HG03064 (cell line): ENCODE measurements around the gene PEAK1.

Experiments
- ATAC-seq: cut with Tn5 transposase; IDR thresholded peaks from one replicate; pipeline ENCODE4 v1.9.1; 2021; ENCODE audit warnings: low read depth; ENCODE audit not compliant: unreplicated experiment

PEAK1 gene

DNA sequence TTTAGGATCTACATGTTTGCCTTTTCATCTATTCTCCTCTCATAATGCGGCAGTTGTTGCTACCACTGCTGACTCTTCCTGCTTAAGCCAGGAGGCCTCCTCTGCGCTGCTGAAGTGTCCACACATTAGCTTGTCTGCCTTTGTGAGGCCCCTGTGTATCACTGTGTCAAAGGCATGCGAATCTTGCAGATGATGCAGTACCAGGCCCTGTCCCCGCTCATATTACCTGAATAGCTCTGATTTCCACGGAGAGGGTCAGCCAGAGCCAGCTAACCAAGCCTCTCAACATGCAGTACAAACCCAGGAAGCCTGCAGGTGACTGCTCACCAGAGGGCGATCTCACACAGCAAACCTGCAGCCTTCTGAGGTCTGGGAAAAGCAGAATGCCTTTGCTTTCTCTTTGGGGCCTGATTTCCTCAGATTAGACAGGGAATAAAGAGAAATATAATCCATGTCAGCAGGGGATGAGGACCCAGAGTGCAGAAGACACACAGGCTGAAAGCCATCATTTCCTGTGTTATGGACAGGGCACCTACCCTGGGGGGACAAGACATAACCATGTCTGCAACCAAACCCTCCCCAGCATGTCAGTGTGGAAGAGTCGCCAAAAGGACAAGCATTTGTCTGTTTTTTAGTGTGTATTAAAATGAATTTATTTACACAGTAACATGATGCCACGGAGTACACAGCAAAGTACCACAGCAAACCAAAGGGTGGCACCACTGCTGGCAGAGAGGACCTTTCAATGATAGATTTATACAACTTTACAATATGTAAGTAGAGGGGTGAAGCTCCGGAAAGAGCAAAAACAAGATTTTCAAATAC is 312.2 kb downstream of the PEAK1 start:
- ATAC-seq, result no peak

GRCh38 chr15:77107068-77107467 is 312.8 kb downstream of the PEAK1 start:
- ATAC-seq, result no peak

DNA sequence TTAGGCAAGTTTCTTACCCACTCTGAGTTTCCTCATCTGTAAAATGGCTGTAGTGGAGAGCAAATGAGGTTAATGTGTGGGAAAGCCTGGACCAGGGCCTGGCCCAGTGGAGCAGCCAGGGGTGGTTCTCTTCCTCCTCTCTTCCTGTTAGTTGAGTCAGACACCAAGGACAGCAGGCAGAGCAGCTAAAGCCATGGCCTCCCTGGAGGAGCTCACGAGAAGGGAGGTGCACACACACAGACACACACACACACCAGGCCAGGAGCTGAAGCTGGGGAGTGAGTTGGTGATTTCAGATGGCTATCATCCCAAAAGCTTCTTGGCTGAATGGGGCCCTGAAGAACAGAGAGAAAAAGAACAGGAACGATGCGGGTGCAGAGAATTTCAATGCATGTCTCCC is 315.7 kb downstream of the PEAK1 start:
- no peak for ATAC-seq

DNA sequence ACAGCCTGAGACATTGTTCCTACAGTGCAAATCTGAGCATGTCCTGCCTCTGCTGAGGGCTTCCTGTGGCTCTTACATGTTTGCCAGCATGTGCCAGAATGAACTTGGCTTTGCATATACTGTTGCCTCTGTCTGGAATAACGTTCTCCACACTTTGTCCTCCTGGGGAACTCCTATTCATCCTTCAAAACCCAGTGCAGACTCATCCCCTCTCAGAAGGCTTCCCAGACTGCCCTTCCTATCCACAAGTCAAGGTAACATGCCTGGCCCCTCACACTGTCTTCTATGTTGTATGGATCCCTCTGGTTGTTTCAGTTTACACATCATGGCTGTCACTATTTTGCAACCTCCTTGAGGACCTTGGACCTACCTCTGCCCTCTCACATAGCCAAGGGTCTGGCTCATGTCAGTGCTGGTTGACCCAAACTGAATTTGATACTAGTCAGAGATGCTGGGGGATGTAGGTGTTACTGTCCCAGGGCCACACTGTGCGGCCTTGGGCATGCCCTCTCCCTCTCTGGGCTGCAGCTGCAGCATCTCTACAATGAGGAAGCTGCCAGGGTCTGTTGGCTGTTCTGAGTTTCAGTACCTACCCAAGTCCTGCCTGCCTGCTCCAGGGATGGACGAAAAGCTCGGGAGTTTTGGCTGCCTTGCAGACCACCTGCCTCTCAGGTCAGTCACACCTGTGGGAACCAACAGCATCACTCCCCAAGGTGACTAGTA is 320.0 kb downstream of the PEAK1 start:
- ATAC-seq, result no peak

- ATAC-seq, result no peak
These were observed 321.3 kb downstream of the PEAK1 start for GRCh38 chr15:77098572-77098971.

- no peak for ATAC-seq
These were observed 322.0 kb downstream of the PEAK1 start for GRCh38 chr15:77097921-77098320.

GRCh38 chr15:77097248-77097721 is 322.6 kb downstream of the PEAK1 start:
- ATAC-seq, result no peak

DNA sequence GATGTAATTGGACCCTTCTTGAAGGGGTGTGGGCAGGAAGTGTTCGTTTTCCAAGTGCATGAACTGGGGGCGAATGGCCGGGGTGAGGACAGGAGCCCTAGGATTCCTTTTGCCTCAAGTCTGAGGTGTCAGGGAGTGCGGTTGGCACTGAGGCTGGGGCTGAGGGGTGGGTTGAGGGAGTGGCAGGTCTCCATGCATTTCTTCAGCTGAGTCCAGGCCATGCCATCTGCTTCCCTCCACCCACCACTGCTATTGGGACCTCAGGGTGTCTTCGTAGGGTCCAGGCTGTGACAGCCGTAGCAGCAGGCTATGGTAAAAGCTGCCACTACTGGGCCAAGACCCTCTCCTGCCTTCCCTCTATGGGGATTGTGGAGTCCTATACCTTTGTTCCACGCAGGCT is 323.4 kb downstream of the PEAK1 start:
- no peak for ATAC-seq

DNA sequence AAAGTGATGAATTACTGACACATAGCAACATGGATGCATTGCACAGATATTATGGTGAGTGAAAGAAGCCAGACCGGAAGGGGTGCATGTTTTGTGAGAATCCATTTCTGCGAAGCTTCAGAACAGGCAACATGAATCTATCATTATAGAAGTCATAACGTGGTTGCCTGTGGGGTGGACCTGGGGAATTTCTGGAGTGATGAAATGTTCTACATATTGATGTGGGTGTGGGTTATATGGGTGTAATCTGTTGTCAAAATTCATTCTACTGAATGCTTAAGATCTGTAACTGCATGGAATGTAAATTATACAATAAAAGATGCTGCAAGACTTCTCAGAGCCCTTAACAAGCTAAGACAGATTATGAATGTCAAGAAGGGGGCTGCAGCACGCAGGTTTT is 323.8 kb downstream of the PEAK1 start:
- no peak for ATAC-seq

- ATAC-seq, result no peak
These were observed 325.4 kb downstream of the PEAK1 start for GRCh38 chr15:77094397-77095030.

DNA sequence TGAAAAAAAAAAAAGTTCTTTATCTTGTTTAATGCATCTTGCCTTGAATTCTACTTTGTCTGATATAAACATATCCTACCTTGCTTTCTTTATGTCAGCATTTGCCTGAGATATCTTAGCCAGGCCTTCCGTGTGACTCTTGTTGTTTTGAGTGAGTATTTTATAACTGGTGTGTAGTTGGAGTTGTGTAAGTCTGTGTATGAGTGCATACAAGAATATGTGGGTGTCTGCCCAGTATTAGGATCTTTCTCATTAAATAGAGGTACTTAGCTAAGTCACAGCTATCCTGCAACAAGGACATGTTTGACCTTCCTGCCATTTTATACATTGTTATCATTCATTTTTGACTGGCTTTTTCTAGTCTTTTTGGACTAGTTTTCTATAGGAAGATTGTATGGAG is 326.5 kb downstream of the PEAK1 start:
- no peak for ATAC-seq

GRCh38 chr15:77091097-77091496 is 328.8 kb downstream of the PEAK1 start:
- no peak for ATAC-seq

DNA sequence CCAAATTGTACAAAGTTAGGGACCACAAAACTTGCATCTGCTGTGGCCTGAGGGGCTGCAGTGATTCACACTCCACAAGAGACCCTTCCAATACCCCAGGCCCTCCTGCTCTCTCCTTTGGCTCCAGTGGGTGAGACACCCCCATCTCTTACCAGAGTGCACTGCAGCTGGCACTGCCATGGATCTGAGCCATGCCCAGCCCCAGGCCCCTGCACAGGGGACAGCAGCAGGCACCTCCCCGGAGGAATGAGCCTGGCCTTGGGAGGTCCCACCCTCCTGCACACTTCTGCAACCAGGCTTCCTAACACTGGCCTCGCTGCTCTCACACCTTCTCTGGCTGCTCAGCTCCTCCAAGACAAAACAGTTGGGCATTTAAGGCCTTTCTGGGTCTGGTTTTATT is 332.7 kb downstream of the PEAK1 start:
- no peak for ATAC-seq

DNA sequence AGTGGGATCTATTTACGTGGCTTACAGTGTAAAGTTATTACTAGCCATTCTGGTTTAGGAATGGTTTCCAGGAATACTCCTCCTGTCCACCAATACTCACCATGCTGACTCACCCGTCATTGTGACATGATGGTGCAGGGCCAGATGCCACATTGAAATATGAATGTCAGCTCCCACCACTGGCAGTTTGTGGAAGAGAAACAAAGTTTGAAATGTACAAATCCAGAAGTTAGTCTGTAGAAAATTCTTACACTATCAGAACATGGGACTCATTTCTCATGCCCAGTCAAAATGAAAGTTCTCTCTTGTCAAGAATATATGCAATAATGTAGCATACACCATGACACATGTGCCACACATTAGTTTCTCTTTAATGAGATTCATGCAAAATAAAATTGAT is 334.6 kb downstream of the PEAK1 start:
- no peak for ATAC-seq

DNA sequence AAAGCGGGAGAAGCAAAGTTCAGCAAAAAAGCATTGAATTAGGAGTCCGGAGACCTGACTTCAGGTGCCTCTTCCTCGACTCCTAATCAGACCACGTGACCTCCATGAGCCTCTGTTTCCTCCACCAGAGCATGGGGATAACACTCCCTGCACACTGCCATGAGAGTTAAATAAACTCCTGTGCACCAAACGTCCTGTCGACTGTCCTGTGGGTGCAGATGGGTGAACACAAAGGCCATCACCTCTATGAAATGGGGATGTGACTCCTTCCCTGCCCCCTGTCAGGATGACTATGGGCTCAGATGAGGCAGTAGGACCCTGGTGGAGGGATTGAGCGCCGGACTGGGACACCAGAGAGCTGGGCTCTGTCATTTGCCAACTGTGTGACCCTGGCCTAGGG is 335.5 kb downstream of the PEAK1 start:
- ATAC-seq, result no peak

GRCh38 chr15:77083381-77084160 is 336.3 kb downstream of the PEAK1 start:
- ATAC-seq, result no peak

- ATAC-seq, result no peak
These were observed 337.9 kb downstream of the PEAK1 start for GRCh38 chr15:77081971-77082370.

- ATAC-seq, result no peak
These were observed 343.5 kb downstream of the PEAK1 start for GRCh38 chr15:77076323-77076915.

- ATAC-seq, result no peak
These were observed 344.4 kb downstream of the PEAK1 start for GRCh38 chr15:77075528-77075927.

- no peak for ATAC-seq
These were observed 345.6 kb downstream of the PEAK1 start for GRCh38 chr15:77074350-77074749.
